ENCODE measurements around the gene RCSD1.

The RCSD1 gene

GRCh38 chr1:167687919-167688519 is 58.0 kb downstream of the RCSD1 start:
- Histone ChIP-seq H4K12ac (ENCODE audit: low read depth, low read length) (no peak overlapping the region), H3K4me1 (ENCODE audit: control insufficient read depth in 1 of 2, insufficient read depth in 2 of 2, low read length in 2 of 2) (peaks cover 30 to 36% of the 10 kb centered on the region in 2 experiments), H3K27ac (ENCODE audit: low read depth, low read length) (no peak overlapping the region), H3K4ac (ENCODE audit: low read depth, low read length) (no peak overlapping the region), H3K27me3 (ENCODE audit: insufficient read depth, low read length) (no peaks in the 10 kb centered on the region), H4K8ac (ENCODE audit: low read depth, low read length) (no peak overlapping the region), H2BK120ac (ENCODE audit: insufficient read depth, low read length, poor library complexity) (peak overlapping the region; percentile 48), H3K4me3 (ENCODE audit: low read depth, low read length) (no peak overlapping the region), H3K14ac (ENCODE audit: low read length) (no peak overlapping the region), H3K36me3 (ENCODE audit: control insufficient read depth in 1 of 2, insufficient read depth in 2 of 2, low read length in 2 of 2) (no peaks in the 10 kb centered on the region), H3K79me2 (ENCODE audit: control insufficient read depth, insufficient read depth, low read length, poor library complexity) (no peaks in the 10 kb centered on the region), H2BK5ac (ENCODE audit: low read depth, low read length, poor library complexity) (peak overlapping the region; percentile 11), H3K18ac (ENCODE audit: low read length) (no peak overlapping the region), H3K9me3 (ENCODE audit: insufficient read depth, low read depth, low read length) (no peaks in the 10 kb centered on the region), H2BK12ac (ENCODE audit: low read length) (peak overlapping the region; percentile 80), H4K91ac (ENCODE audit: low read depth, low read length) (no peak overlapping the region), H3K9ac (ENCODE audit: low read length) (no peak overlapping the region), H2AK5ac (ENCODE audit: low read length) (no peak overlapping the region), H3K4me2 (ENCODE audit: low read length) (peak overlapping the region; percentile 6), H3K23ac (ENCODE audit: low read length) (no peak overlapping the region), H3K79me1 (ENCODE audit: low read length) (peaks cover 26% of the 10 kb centered on the region), H2AFZ (ENCODE audit: insufficient read depth, low read length, poor library complexity) (no peak overlapping the region)
- peak; percentile 75 to 97 for DNase-seq
- WGBS (ENCODE audit: extremely low coverage, insufficient coverage, insufficient read length): no CpG with 5 or more reads among the region's 7 CpGs

- WGBS (ENCODE audit: extremely low coverage, insufficient coverage, insufficient read length): no CpG with 5 or more reads among the region's 5 CpGs
- Histone ChIP-seq H3K27me3 (ENCODE audit: insufficient read depth, low read length) (no peaks in the 10 kb centered on the region), H3K9me3 (ENCODE audit: insufficient read depth, low read depth, low read length) (no peaks in the 10 kb centered on the region), H3K4me1 (ENCODE audit: control insufficient read depth in 1 of 2, insufficient read depth in 2 of 2, low read length in 2 of 2) (peaks cover 29 to 36% of the 10 kb centered on the region in 2 experiments), H2BK5ac (ENCODE audit: low read depth, low read length, poor library complexity) (peak overlapping the region; percentile 50), H3K14ac (ENCODE audit: low read length) (no peak overlapping the region), H3K4ac (ENCODE audit: low read depth, low read length) (no peak overlapping the region), H3K79me1 (ENCODE audit: low read length) (peaks cover 17% of the 10 kb centered on the region), H3K9ac (ENCODE audit: low read length) (no peak overlapping the region), H3K79me2 (ENCODE audit: control insufficient read depth, insufficient read depth, low read length, poor library complexity) (no peaks in the 10 kb centered on the region), H4K8ac (ENCODE audit: low read depth, low read length) (no peak overlapping the region), H4K91ac (ENCODE audit: low read depth, low read length) (peak overlapping the region; percentile 45), H4K12ac (ENCODE audit: low read depth, low read length) (no peak overlapping the region), H2AFZ (ENCODE audit: insufficient read depth, low read length, poor library complexity) (no peak overlapping the region), H2BK12ac (ENCODE audit: low read length) (peak overlapping the region; percentile 77), H2BK120ac (ENCODE audit: insufficient read depth, low read length, poor library complexity) (peak overlapping the region; percentile 65), H3K18ac (ENCODE audit: low read length) (peak overlapping the region; percentile 47), H3K27ac (ENCODE audit: low read depth, low read length) (peak overlapping the region; percentile 30), H3K4me3 (ENCODE audit: low read depth, low read length) (no peak overlapping the region), H3K23ac (ENCODE audit: low read length) (no peak overlapping the region), H3K36me3 (ENCODE audit: control insufficient read depth in 1 of 2, insufficient read depth in 2 of 2, low read length in 2 of 2) (no peaks in the 10 kb centered on the region), H2AK5ac (ENCODE audit: low read length) (no peak overlapping the region), H3K4me2 (ENCODE audit: low read length) (no peak overlapping the region)
- DNase-seq: peak; percentile 46 to 81
Observed at GRCh38 chr1:167689567-167689920, 59.5 kb downstream of the RCSD1 start.

GRCh38 chr1:167690053-167690452 is 60.0 kb downstream of the RCSD1 start:
- no peaks in the 10 kb centered on the region for H3K79me2 ChIP-seq (ENCODE audit: control insufficient read depth, insufficient read depth, low read length, poor library complexity)
- no peak overlapping the region for H3K23ac ChIP-seq (ENCODE audit: low read length)
- peak; percentile 57 to 85 for DNase-seq
- no peak overlapping the region for H3K4me2 ChIP-seq (ENCODE audit: low read length)
- no CpG with 5 or more reads among the region's 4 CpGs for WGBS (ENCODE audit: extremely low coverage, insufficient coverage, insufficient read length)
- H3K36me3 ChIP-seq (ENCODE audit: control insufficient read depth in 1 of 2, insufficient read depth in 2 of 2, low read length in 2 of 2): no peaks in the 10 kb centered on the region
- no peak overlapping the region for H3K14ac ChIP-seq (ENCODE audit: low read length)
- no peak overlapping the region for H3K9ac ChIP-seq (ENCODE audit: low read length)
- H2AFZ ChIP-seq (ENCODE audit: insufficient read depth, low read length, poor library complexity): no peak overlapping the region
- peak overlapping the region; percentile 30 for H3K27ac ChIP-seq (ENCODE audit: low read depth, low read length)
- no peaks in the 10 kb centered on the region for H3K9me3 ChIP-seq (ENCODE audit: insufficient read depth, low read depth, low read length)
- H2AK5ac ChIP-seq (ENCODE audit: low read length): no peak overlapping the region
- H2BK5ac ChIP-seq (ENCODE audit: low read depth, low read length, poor library complexity): peak overlapping the region; percentile 50
- peaks cover 13% of the 10 kb centered on the region for H3K79me1 ChIP-seq (ENCODE audit: low read length)
- H4K8ac ChIP-seq (ENCODE audit: low read depth, low read length): no peak overlapping the region
- H4K12ac ChIP-seq (ENCODE audit: low read depth, low read length): no peak overlapping the region
- H3K4me3 ChIP-seq (ENCODE audit: low read depth, low read length): no peak overlapping the region
- H3K27me3 ChIP-seq (ENCODE audit: insufficient read depth, low read length): no peaks in the 10 kb centered on the region
- peaks cover 29 to 33% of the 10 kb centered on the region in 2 experiments for H3K4me1 ChIP-seq (ENCODE audit: control insufficient read depth in 1 of 2, insufficient read depth in 2 of 2, low read length in 2 of 2)
- peak overlapping the region; percentile 77 for H2BK12ac ChIP-seq (ENCODE audit: low read length)
- no peak overlapping the region for H3K4ac ChIP-seq (ENCODE audit: low read depth, low read length)
- H4K91ac ChIP-seq (ENCODE audit: low read depth, low read length): peak overlapping the region; percentile 45
- H3K18ac ChIP-seq (ENCODE audit: low read length): peak overlapping the region; percentile 47
- peak overlapping the region; percentile 65 for H2BK120ac ChIP-seq (ENCODE audit: insufficient read depth, low read length, poor library complexity)

GRCh38 chr1:167693425-167694045 is 63.5 kb downstream of the RCSD1 start:
- no peak overlapping the region for H3K4me3 ChIP-seq (ENCODE audit: low read depth, low read length)
- no peak overlapping the region for H2AFZ ChIP-seq (ENCODE audit: insufficient read depth, low read length, poor library complexity)
- peak overlapping the region; percentile 38 for H2BK12ac ChIP-seq (ENCODE audit: low read length)
- no peaks in the 10 kb centered on the region for H3K79me2 ChIP-seq (ENCODE audit: control insufficient read depth, insufficient read depth, low read length, poor library complexity)
- peak overlapping the region; percentile 55 for H3K18ac ChIP-seq (ENCODE audit: low read length)
- no peak overlapping the region for H3K23ac ChIP-seq (ENCODE audit: low read length)
- no peak overlapping the region for H3K14ac ChIP-seq (ENCODE audit: low read length)
- H3K36me3 ChIP-seq (ENCODE audit: control insufficient read depth in 1 of 2, insufficient read depth in 2 of 2, low read length in 2 of 2): no peaks in the 10 kb centered on the region
- H3K27ac ChIP-seq (ENCODE audit: low read depth, low read length): no peak overlapping the region
- H4K12ac ChIP-seq (ENCODE audit: low read depth, low read length): no peak overlapping the region
- no peak overlapping the region for H2BK5ac ChIP-seq (ENCODE audit: low read depth, low read length, poor library complexity)
- H3K4me1 ChIP-seq (ENCODE audit: control insufficient read depth in 1 of 2, insufficient read depth in 2 of 2, low read length in 2 of 2): peaks cover 30 to 34% of the 10 kb centered on the region in 2 experiments
- peak overlapping the region; percentile 5 for H2BK120ac ChIP-seq (ENCODE audit: insufficient read depth, low read length, poor library complexity)
- no peak overlapping the region for H3K4me2 ChIP-seq (ENCODE audit: low read length)
- no peaks in the 10 kb centered on the region for H3K9me3 ChIP-seq (ENCODE audit: insufficient read depth, low read depth, low read length)
- DNase-seq: peak; percentile 54 to 65
- no peak overlapping the region for H3K9ac ChIP-seq (ENCODE audit: low read length)
- H3K27me3 ChIP-seq (ENCODE audit: insufficient read depth, low read length): no peaks in the 10 kb centered on the region
- peak overlapping the region; percentile 39 for H4K91ac ChIP-seq (ENCODE audit: low read depth, low read length)
- H3K79me1 ChIP-seq (ENCODE audit: low read length): peaks cover 17% of the 10 kb centered on the region
- H2AK5ac ChIP-seq (ENCODE audit: low read length): peak overlapping the region; percentile 37
- WGBS (ENCODE audit: extremely low coverage, insufficient coverage, insufficient read length): no CpG with 5 or more reads among the region's 7 CpGs
- H4K8ac ChIP-seq (ENCODE audit: low read depth, low read length): no peak overlapping the region
- no peak overlapping the region for H3K4ac ChIP-seq (ENCODE audit: low read depth, low read length)

Measured in trophoblast cell (in vitro differentiated cells and primary cell).